ENCODE data around the gene HPS1. TPM values are rescaled to one million over a fixed set of nuclear protein-coding genes. Genes with fewer than 3 reads are reported as not detected.

Gene HPS1
- total RNA-seq, 1 experiment from 2014 or later = 47.4 TPM

DNA sequence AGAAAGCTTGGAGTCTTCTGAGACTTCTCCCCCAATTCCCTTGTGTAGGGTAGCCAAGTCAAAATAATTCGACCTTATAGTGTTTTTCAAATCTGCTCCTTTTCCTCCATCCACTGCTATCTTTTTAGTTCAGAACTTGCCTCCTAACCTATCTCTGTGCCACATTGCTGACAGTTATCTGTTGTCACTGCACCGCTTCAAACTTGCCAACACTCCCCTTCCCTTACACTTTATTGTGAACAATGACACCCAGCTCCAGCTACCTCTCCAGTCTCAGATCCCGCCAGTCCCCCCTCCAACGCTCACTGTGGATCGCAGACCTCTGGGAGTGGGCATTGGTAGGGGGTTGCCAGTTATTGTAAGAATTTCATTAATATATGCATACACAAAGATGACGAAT, 16.3 kb upstream of the HPS1 start:
- Histone ChIP-seq H3K27ac (ENCODE audit: insufficient read length, low read depth, low read length) (no peak overlapping the region), H3K9ac (ENCODE audit: extremely low read depth, insufficient read length, low read length) (no peak overlapping the region), H2BK20ac (ENCODE audit: low read depth, low read length, poor library complexity, severe bottlenecking) (no peak overlapping the region), H2AFZ (ENCODE audit: low read length) (no peak overlapping the region), H4K8ac (replicated peaks; ENCODE audit: insufficient read length, low read depth, low read length) (no peak overlapping the region), H2AK5ac (ENCODE audit: insufficient read length, low read length) (no peak overlapping the region), H2BK5ac (ENCODE audit: insufficient read length, low read length) (no peak overlapping the region), H3K14ac (ENCODE audit: insufficient read depth, low read length) (no peak overlapping the region), H3K4me2 (ENCODE audit: insufficient read depth, insufficient read length, low read length) (no peak overlapping the region), H3K9me3 (ENCODE audit: control insufficient read depth, low read depth, low read length) (no peaks in the 10 kb centered on the region), H3K23me2 (ENCODE audit: insufficient read length, low read depth, low read length, poor library complexity, severe bottlenecking) (no peaks in the 10 kb centered on the region), H3T11ph (ENCODE audit: low read length) (no peak overlapping the region), H2BK12ac (ENCODE audit: insufficient read length, low read depth, low read length) (no peak overlapping the region), H3K27me3 (ENCODE audit: insufficient read depth, low read length) (no peaks in the 10 kb centered on the region), H2BK120ac (ENCODE audit: low read depth, low read length, poor library complexity, severe bottlenecking) (no peak overlapping the region), H4K5ac (ENCODE audit: insufficient read length, low read depth, low read length) (no peak overlapping the region), H3K4ac (ENCODE audit: low read depth, low read length) (no peak overlapping the region), H2BK15ac (ENCODE audit: low read depth, low read length) (no peak overlapping the region), H3K79me1 (ENCODE audit: insufficient read depth, low read depth, low read length, poor library complexity, severe bottlenecking) (no peaks in the 10 kb centered on the region), H3K18ac (ENCODE audit: insufficient read length, low read depth, low read length) (no peak overlapping the region), H3K56ac (ENCODE audit: insufficient read length, low read depth, low read length) (no peak overlapping the region), H3K4me1 (ENCODE audit: insufficient read depth, low read length) (no peaks in the 10 kb centered on the region; the same call in 1 of the 2 replicates), H3K23ac (ENCODE audit: insufficient read length, low read depth, low read length) (no peak overlapping the region), H4K20me1 (ENCODE audit: control insufficient read depth, insufficient read depth, insufficient read length) (no peaks in the 10 kb centered on the region), H3K79me2 (ENCODE audit: insufficient read depth, low read length) (no peaks in the 10 kb centered on the region), H4K91ac (ENCODE audit: insufficient read length, low read depth, low read length) (no peak overlapping the region)
- H3K27ac Mint-ChIP-seq = no peak overlapping the region
- no peak for TF ChIP-seq CTCF (conservative IDR thresholded peaks at IDR 0.05)
- no CpG with 5 or more reads among the region's 6 CpGs for WGBS (ENCODE audit: extremely low coverage, insufficient read length, low lambda C conversion rate)
- H3K36me3 Mint-ChIP-seq (ENCODE audit: insufficient read depth in 1 of 3, low read depth in 3 of 3) = no peaks in the 10 kb centered on the region; a peak in 1 of 7 replicates
- no peak overlapping the region for H3K4me3 Mint-ChIP-seq
- peaks cover 5% of the 10 kb centered on the region for H3K27me3 Mint-ChIP-seq (ENCODE audit: low read depth)
- no peak for DNase-seq
- H3K9me3 Mint-ChIP-seq = no peaks in the 10 kb centered on the region
- peaks cover 11 to 12% of the 10 kb centered on the region in 2 experiments for H3K4me1 Mint-ChIP-seq
